HepG2 (cell line): ENCODE results near the gene TREH. TPM values are rescaled to one million over a fixed set of nuclear protein-coding genes. Genes with fewer than 3 reads are reported as not detected.
A peak's percentile ranks its signal among the peaks of the same experiment; 100 is the strongest.

Experiments
- BCLAF1 ChIP-seq: fragments of 450-650 bp; IDR thresholded peaks from 2 replicates; pipeline ENCODE4 v1.6.1; 2017; ENCODE audit warnings: mild to moderate bottlenecking
- CEBPZ ChIP-seq: IDR thresholded peaks from 2 replicates; pipeline ENCODE4 v1.6.1; 2012; ENCODE audit warnings: low read length, improper control_type of control experiment
- CENPT ChIP-seq: sonication (generic); formaldehyde crosslinking; IDR thresholded peaks from 2 replicates; pipeline ENCODE4 v1.8.0; 2022; ENCODE audit warnings: low read depth, mild to moderate bottlenecking, moderate library complexity, missing genetic modification reagents
- GPN1 ChIP-seq: sonication (generic); formaldehyde crosslinking; IDR thresholded peaks from 2 replicates; pipeline ENCODE4 v1.5.1; 2020; ENCODE audit warnings: missing genetic modification reagents, borderline replicate concordance
- GRHL1 ChIP-seq: sonication (generic); formaldehyde crosslinking; conservative IDR thresholded peaks from 2 replicates; pipeline ENCODE4 v1.8.0; 2022; ENCODE audit warnings: missing genetic modification reagents
- HNRNPUL1 ChIP-seq: fragments of 200-400 bp; formaldehyde crosslinking; IDR thresholded peaks from 2 replicates; pipeline ENCODE4 v1.6.1; 2017; ENCODE audit warnings: low read depth, mild to moderate bottlenecking, low read length, moderate library complexity
- MIXL1 ChIP-seq: IDR thresholded peaks from 2 replicates; pipeline ENCODE4 v1.6.1; 2016
- MTA1 ChIP-seq: sonication (generic); formaldehyde crosslinking; IDR thresholded peaks from 2 replicates; pipeline ENCODE4 v1.4.0; 2020; ENCODE audit warnings: missing genetic modification reagents, mild to moderate bottlenecking, borderline replicate concordance
- NONO ChIP-seq, 2 experiments: fragments of 450-650 bp in 1 of 2; sonication (generic) in 1 of 2; formaldehyde crosslinking in 1 of 2; IDR thresholded peaks in 1 of 2; conservative IDR thresholded peaks in 1 of 2; 2 replicates each; pipeline versions ENCODE4 v1.6.1 to v1.8.0; 2017 to 2022; ENCODE audit warnings: mild to moderate bottlenecking in 1 of 2, missing genetic modification reagents in 1 of 2, moderate library complexity in 1 of 2
- NR2F2 ChIP-seq: IDR thresholded peaks from 2 replicates; pipeline ENCODE4 v1.6.1; 2012; ENCODE audit warnings: low read depth, inconsistent platforms, borderline replicate concordance
- NR2F6 ChIP-seq, 2 experiments: IDR thresholded peaks; 2 replicates each; pipeline ENCODE4 v1.6.1; 2016; ENCODE audit warnings: antibody characterized with exemption in 1 of 2, mild to moderate bottlenecking in 1 of 2
- PRDM10 ChIP-seq: sonication (generic); formaldehyde crosslinking; IDR thresholded peaks from 2 replicates; pipeline ENCODE4 v1.4.0; 2020; ENCODE audit warnings: low read depth, missing genetic modification reagents
- ZBTB43 ChIP-seq: sonication (generic); formaldehyde crosslinking; conservative IDR thresholded peaks from 2 replicates; pipeline ENCODE4 v1.4.0; 2020; ENCODE audit warnings: missing genetic modification reagents
- ZKSCAN5 ChIP-seq: sonication (generic); formaldehyde crosslinking; IDR thresholded peaks from 2 replicates; pipeline ENCODE4 v1.5.1; 2020; ENCODE audit warnings: mild to moderate bottlenecking, missing genetic modification reagents
- ZNF251 ChIP-seq: sonication (generic); formaldehyde crosslinking; IDR thresholded peaks from 2 replicates; pipeline ENCODE4 v1.9.0; 2021; ENCODE audit warnings: mild to moderate bottlenecking, missing genetic modification reagents
- ZNF383 ChIP-seq: sonication (generic); formaldehyde crosslinking; IDR thresholded peaks from 2 replicates; pipeline ENCODE4 v1.4.0; 2020; ENCODE audit warnings: missing genetic modification reagents, mild to moderate bottlenecking, borderline replicate concordance
- ZNF468 ChIP-seq: sonication (generic); formaldehyde crosslinking; IDR thresholded peaks from 2 replicates; pipeline ENCODE4 v1.8.0; 2022; ENCODE audit warnings: mild to moderate bottlenecking, moderate library complexity, missing genetic modification reagents
- polyA plus RNA-seq, 8 experiments: library from polyadenylated mRNA; depleted of rRNA in 3 of 8; stranded (reverse) in 7 of 8; unstranded in 1 of 8; fragments of >200 nt; fragmentation: Illumina TruSeq in 4 of 8; extraction: Trizol in 4 of 8; gene quantifications; 2 replicates each; pipeline versions ENCODE4 v1.2.1 to v1.2.3, GENCODE V29; 2011 to 2016; ENCODE audit warnings: low read depth in 4 of 8, missing spikeins in 1 of 8, mixed read lengths in 1 of 8; ENCODE audit not compliant: insufficient read depth in 1 of 8
- total RNA-seq, 5 experiments: library from RNA; depleted of rRNA; stranded (reverse); fragments of >200 nt; fragmentation: Illumina TruSeq; extraction: Trizol; gene quantifications; 2 replicates each; pipeline ENCODE4 v1.2.3, GENCODE V29; 2016; ENCODE audit warnings: low read depth in 1 of 5

Gene TREH
- total and polyA plus RNA-seq, 2 of the 13 experiments (the other 11 are each of a cell fraction or from before 2014, with no cell fraction given), result 0.53 to 0.86 TPM

- TF ChIP-seq PRDM10, result peak; percentile 51; the same call in 1 of the 2 replicates
- no peak for TF ChIP-seq GRHL1
- no peak for TF ChIP-seq ZNF468
- TF ChIP-seq MIXL1 (CRISPR knock-in tag), result no peak
- TF ChIP-seq NONO (IDR thresholded peaks at IDR 0.05), result no peak
- TF ChIP-seq NONO (CRISPR knock-in tag; conservative IDR thresholded peaks at IDR 0.05), result no peak
- TF ChIP-seq CENPT (CRISPR knock-in tag), result no peak
- TF ChIP-seq BCLAF1, result no peak
- TF ChIP-seq ZKSCAN5 (CRISPR knock-in tag), result no peak
- TF ChIP-seq GPN1 (CRISPR knock-in tag), result no peak; the same call in 1 of the 2 replicates
- TF ChIP-seq CEBPZ, result no peak
- TF ChIP-seq ZNF383, result no peak
- TF ChIP-seq HNRNPUL1, result no peak
- no peak for TF ChIP-seq NR2F6 (IDR thresholded peaks at IDR 0.05)
- TF ChIP-seq NR2F6 (CRISPR knock-in tag; IDR thresholded peaks at IDR 0.05), result peak; percentile 13; the same call in 1 of the 2 replicates
- TF ChIP-seq MTA1 (CRISPR knock-in tag), result no peak
- TF ChIP-seq ZBTB43, result no peak
- TF ChIP-seq NR2F2, result no peak
- no peak for TF ChIP-seq ZNF251
These were observed at the start of gene TREH (continued) for GRCh38 chr11:118679483-118679882.
